Natural killer cell (primary cell): ENCODE results near the gene IMP4. TPM values are rescaled to one million over a fixed set of nuclear protein-coding genes. Genes with fewer than 3 reads are reported as not detected.
"Not testable (repeated sequence)": the region's sequence is repeated elsewhere in the genome, so short reads cannot be mapped to it uniquely, and the experiment has no call there.

Experiments
- ATAC-seq, 3 donors: fragments of 150-1000 bp in 2 of 3; fragments of 200-7000 bp in 1 of 3; cut with Tn5 transposase; 1 replicate in 1 of 3; 2 replicates in 2 of 3; pipeline ENCODE4 v1.10.0; 2021; ENCODE audit warnings: mild to moderate bottlenecking in 2 of 3, moderate library complexity in 2 of 3
- DNase-seq, 2 donors: peaks; one replicate each; pipeline versions ENCODE4 v3.0.0 to v3.0.0-alpha.2; 2013 to 2021; ENCODE audit warnings: mixed read lengths in 1 of 2
- H3K27ac ChIP-seq: one replicate; pipeline ENCODE4 v1.5.1; 2013; ENCODE audit warnings: mild to moderate bottlenecking, low read length
- H3K27me3 ChIP-seq: one replicate; pipeline ENCODE4 v1.6.1; 2013; ENCODE audit warnings: low read length; ENCODE audit not compliant: control insufficient read depth, insufficient read depth
- H3K36me3 ChIP-seq: one replicate; pipeline ENCODE4 v1.6.1; 2013; ENCODE audit warnings: low read length; ENCODE audit not compliant: control insufficient read depth, insufficient read depth
- H3K4me1 ChIP-seq: one replicate; pipeline ENCODE4 v1.6.1; 2013; ENCODE audit warnings: low read length; ENCODE audit not compliant: control insufficient read depth, insufficient read depth
- H3K4me3 ChIP-seq: one replicate; pipeline ENCODE4 v1.5.1; 2013; ENCODE audit warnings: low read length
- H3K9me3 ChIP-seq: one replicate; pipeline ENCODE4 v1.6.1; 2013; ENCODE audit warnings: low read length; ENCODE audit not compliant: control insufficient read depth, insufficient read depth
- H3K27ac Mint-ChIP-seq, 2 donors: one replicate each; pipeline ENCODE4 v1.8.0; 2022; ENCODE audit warnings: mild to moderate bottlenecking in 2 of 2, mixed read lengths in 2 of 2, moderate library complexity in 1 of 2
- H3K27me3 Mint-ChIP-seq, 2 donors: one replicate each; pipeline ENCODE4 v1.8.0; 2022; ENCODE audit warnings: low read depth in 2 of 2, mixed read lengths in 2 of 2
- H3K36me3 Mint-ChIP-seq: one replicate; pipeline ENCODE4 v1.8.0; 2022; ENCODE audit warnings: mixed read lengths
- H3K4me1 Mint-ChIP-seq, 2 donors: one replicate each; pipeline ENCODE4 v1.8.0; 2022; ENCODE audit warnings: mixed read lengths in 2 of 2
- H3K4me3 Mint-ChIP-seq: one replicate; pipeline ENCODE4 v1.8.0; 2022; ENCODE audit warnings: mild to moderate bottlenecking, moderate library complexity, mixed read lengths
- H3K9me3 Mint-ChIP-seq, 2 donors: one replicate each; pipeline ENCODE4 v1.8.0; 2022; ENCODE audit warnings: mixed read lengths in 2 of 2
- WGBS: methylation state at CpG from one replicate; pipeline ENCODE4 v1.1.7; 2013; ENCODE audit warnings: missing lambda C conversion rate; ENCODE audit not compliant: insufficient coverage; 5-methylcytosine and 5-hydroxymethylcytosine counted together
- intact Hi-C: fragments of 100-400 bp; cut with micrococcal nuclease; formaldehyde crosslinking; loops from one replicate; pipeline ENCODE4 v1.14.2; 2022
- total RNA-seq, 4 donors: library from RNA; stranded (reverse); fragments of 120-200 nt in 1 of 4; gene quantifications; one replicate each; pipeline versions ENCODE4 v1.2.3 to v1.2.4, GENCODE V29; 2013 to 2022
- TF ChIP-seq, protein P1 (sequence below): fragments of 200-600 bp; IDR thresholded peaks from one replicate; pipeline ENCODE4 v1.8.0; 2022; ENCODE audit warnings: antibody characterized with exemption

The IMP4 gene
- total RNA-seq, 3 donors from 2014 or later (not counting 1 experiment from before 2014, with no cell fraction given): 60.5 to 80.6 (median 72.9) TPM

DNA sequence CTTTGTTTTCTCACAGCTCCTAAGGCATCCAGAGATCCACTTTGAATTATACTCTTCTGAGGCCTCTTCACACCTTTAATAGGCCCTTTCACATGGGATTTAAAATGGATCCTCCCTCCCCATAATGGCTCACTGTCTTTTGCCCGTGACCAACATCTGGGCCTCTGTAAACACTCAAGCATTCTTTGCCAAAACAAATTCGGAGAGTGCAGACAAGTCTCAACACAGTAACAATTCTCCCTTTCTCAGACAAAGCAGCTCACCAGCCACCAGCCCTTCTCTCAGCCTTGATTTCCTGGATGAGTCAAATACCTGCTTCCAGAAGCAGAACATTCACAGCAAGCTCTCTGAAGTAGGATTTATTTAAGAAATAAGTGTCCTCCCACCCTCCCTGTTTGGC lies 14.0 kb upstream of the IMP4 start:
- WGBS: 57% methylated on average over 2 of the region's 2 CpGs
- intact Hi-C loops: no loop called here
- Mint-ChIP-seq H3K27ac (no peak overlapping the region), H3K4me3 (no peak overlapping the region), H3K36me3 (no peaks in the 10 kb centered on the region), H3K4me1 (peaks cover 4 to 6% of the 10 kb centered on the region in 2 donors), H3K27me3 (peaks cover 45 to 57% of the 10 kb centered on the region in 2 donors), H3K9me3 (no peaks in the 10 kb centered on the region)
- ATAC-seq (no peak), DNase-seq (no peak)
- H3K9me3 ChIP-seq: no peaks in the 10 kb centered on the region
- peaks cover 4% of the 10 kb centered on the region for H3K4me1 ChIP-seq
- TF ChIP-seq, protein P1, sequence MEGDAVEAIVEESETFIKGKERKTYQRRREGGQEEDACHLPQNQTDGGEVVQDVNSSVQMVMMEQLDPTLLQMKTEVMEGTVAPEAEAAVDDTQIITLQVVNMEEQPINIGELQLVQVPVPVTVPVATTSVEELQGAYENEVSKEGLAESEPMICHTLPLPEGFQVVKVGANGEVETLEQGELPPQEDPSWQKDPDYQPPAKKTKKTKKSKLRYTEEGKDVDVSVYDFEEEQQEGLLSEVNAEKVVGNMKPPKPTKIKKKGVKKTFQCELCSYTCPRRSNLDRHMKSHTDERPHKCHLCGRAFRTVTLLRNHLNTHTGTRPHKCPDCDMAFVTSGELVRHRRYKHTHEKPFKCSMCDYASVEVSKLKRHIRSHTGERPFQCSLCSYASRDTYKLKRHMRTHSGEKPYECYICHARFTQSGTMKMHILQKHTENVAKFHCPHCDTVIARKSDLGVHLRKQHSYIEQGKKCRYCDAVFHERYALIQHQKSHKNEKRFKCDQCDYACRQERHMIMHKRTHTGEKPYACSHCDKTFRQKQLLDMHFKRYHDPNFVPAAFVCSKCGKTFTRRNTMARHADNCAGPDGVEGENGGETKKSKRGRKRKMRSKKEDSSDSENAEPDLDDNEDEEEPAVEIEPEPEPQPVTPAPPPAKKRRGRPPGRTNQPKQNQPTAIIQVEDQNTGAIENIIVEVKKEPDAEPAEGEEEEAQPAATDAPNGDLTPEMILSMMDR: no peak
- H3K27me3 ChIP-seq: peaks cover 12% of the 10 kb centered on the region
- no peak overlapping the region for H3K27ac ChIP-seq
- no peak overlapping the region for H3K4me3 ChIP-seq
- no peaks in the 10 kb centered on the region for H3K36me3 ChIP-seq

DNA sequence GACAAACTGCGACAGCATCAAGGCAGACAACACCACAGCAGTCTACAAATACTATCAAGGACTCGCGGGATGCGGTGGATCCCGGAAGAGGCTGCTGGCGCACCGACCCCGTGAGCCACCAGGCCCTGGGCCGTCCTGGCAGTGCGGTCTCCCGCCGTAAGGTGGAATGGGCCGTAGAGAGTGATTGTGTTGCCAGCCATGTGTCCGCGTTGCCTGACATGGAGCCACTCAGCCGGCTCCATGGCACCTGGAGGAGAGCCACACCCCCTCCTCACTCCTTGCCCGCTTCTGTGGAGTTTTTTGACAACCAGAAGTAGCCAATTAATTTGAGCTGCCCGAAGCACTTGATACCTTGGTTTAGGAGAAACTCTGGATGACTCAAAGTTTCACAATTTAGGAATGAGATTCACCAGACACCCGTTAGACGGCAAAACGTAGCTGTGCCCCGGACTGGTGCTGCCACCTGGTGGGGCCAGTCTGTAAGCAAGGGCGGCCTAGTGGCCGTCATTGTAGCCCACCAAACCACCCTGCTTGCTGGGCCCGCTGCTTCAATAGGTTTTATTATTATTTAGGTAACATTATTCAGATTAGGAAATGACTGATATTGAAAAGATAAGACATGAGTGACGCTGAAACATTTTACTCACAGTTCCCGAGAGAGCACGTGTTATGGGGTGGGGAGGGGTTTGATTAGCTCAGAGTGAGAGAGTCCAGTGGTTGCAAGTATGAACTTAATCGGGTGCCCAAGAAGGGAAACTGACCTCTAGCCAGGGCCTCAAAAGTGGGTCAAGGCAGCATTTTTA lies 10.2 kb upstream of the IMP4 start:
- DNase-seq (peak; percentile 64 to 80), ATAC-seq (peak; percentile 91 to 99 (median 97))
- peaks cover 4% of the 10 kb centered on the region for H3K4me1 ChIP-seq
- H3K4me1 Mint-ChIP-seq: peaks cover 4 to 6% of the 10 kb centered on the region in 2 donors
- H3K4me3 ChIP-seq: no peak overlapping the region
- no peaks in the 10 kb centered on the region for H3K9me3 Mint-ChIP-seq
- H3K36me3 Mint-ChIP-seq: no peaks in the 10 kb centered on the region
- H3K27me3 ChIP-seq: peaks cover 8% of the 10 kb centered on the region
- peaks cover 30 to 46% of the 10 kb centered on the region in 2 donors for H3K27me3 Mint-ChIP-seq
- TF ChIP-seq, protein P1: peak; percentile 93
- intact Hi-C loops: loop anchor here (10.0 kb wide), 1 partner anchor 1598 kb away; no protein-coding TSS in a partner anchor
- H3K27ac Mint-ChIP-seq: no peak overlapping the region
- no peaks in the 10 kb centered on the region for H3K9me3 ChIP-seq
- H3K27ac ChIP-seq: no peak overlapping the region
- no peaks in the 10 kb centered on the region for H3K36me3 ChIP-seq
- 30% methylated on average over 29 of the region's 29 CpGs for WGBS
- no peak overlapping the region for H3K4me3 Mint-ChIP-seq

DNA sequence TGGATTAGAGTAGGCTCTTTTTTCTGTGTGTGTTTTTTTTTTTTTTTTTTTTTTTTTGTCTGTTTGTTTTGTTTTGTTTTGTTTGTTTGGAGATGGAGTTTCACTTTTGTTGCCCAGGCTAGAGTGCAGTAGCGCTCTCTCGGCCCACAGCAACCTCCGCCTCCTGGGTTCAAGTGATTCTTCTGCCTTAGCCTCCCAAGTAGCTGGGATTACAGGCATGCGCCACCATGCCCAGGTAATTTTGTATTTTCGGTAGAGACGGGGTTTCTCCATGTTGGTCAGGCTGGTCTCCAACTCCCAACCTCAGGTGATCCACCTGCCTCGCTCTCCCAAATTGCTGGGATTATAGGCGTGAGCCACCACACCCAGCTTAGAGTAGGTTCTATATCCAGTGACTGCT lies 9.4 kb upstream of the IMP4 start:
- intact Hi-C loops: loop anchor here (10.0 kb wide), 1 partner anchor 1598 kb away; no protein-coding TSS in a partner anchor
- H3K4me3 ChIP-seq, H3K4me3 Mint-ChIP-seq, H3K4me1 ChIP-seq, H3K36me3 ChIP-seq, H3K27me3 ChIP-seq, ATAC-seq, H3K9me3 Mint-ChIP-seq, H3K4me1 Mint-ChIP-seq, H3K36me3 Mint-ChIP-seq, H3K9me3 ChIP-seq, H3K27ac Mint-ChIP-seq, DNase-seq, H3K27ac ChIP-seq: not testable (repeated sequence)
- H3K27me3 Mint-ChIP-seq: peaks cover 26 to 44% of the 10 kb centered on the region in 2 donors
- WGBS: 93% methylated on average over 8 of the region's 8 CpGs

DNA sequence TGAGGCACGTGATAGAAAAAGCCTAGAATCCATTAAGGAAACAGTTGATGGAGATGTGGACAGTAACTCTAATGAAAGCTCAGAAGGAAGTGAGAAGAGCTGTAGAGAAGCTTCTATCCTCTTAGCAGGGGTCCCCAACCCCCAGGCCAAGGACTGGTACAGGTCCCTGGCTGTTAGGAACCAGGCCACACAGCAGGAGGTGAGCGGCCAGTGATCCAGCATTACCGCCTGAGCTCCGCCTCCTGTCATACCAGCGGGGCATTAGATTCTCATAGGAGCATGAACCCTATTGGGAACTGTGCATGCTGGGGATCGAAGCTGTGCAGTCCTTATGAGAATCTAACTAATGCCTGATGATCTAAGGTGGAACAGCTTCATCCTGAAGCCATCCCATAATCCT lies 8.7 kb upstream of the IMP4 start:
- peaks cover 8% of the 10 kb centered on the region for H3K27me3 ChIP-seq
- WGBS: 90% methylated on average over 6 of the region's 6 CpGs
- intact Hi-C loops: loop anchor here (10.0 kb wide), 1 partner anchor 1599 kb away; no protein-coding TSS in a partner anchor
- peaks cover 13% of the 10 kb centered on the region for H3K36me3 ChIP-seq
- peaks cover 4% of the 10 kb centered on the region for H3K4me1 ChIP-seq
- DNase-seq (no peak), ATAC-seq (no peak)
- Mint-ChIP-seq H3K27me3 (peaks cover 19 to 36% of the 10 kb centered on the region in 2 donors), H3K27ac (no peak overlapping the region), H3K4me3 (no peak overlapping the region), H3K9me3 (no peaks in the 10 kb centered on the region), H3K36me3 (peaks cover 6% of the 10 kb centered on the region), H3K4me1 (peaks cover 4 to 6% of the 10 kb centered on the region in 2 donors)
- no peak overlapping the region for H3K27ac ChIP-seq
- H3K9me3 ChIP-seq: no peaks in the 10 kb centered on the region
- TF ChIP-seq, protein P1: no peak
- no peak overlapping the region for H3K4me3 ChIP-seq
